Activated naive CD4-positive, alpha-beta T cell treated with anti-CD3 and anti-CD28 coated beads for 36 hours (primary cell): ENCODE measurements around the gene FLT1. TPM values are rescaled to one million over a fixed set of nuclear protein-coding genes. Genes with fewer than 3 reads are reported as not detected.
A peak's percentile ranks its signal among the peaks of the same experiment; 100 is the strongest.

Source experiments
- CTCF ChIA-PET: fragments of 350-600 bp; sonication (Branson Sonifier 250); formaldehyde crosslinking; loops from one replicate; lab custom pipeline; 2021; ENCODE audit warnings: antibody characterized with exemption; lab: Charles Lee
- DNase-seq: peaks from one replicate; pipeline ENCODE4 v3.0.0-alpha.2; 2020
- H3K27ac Mint-ChIP-seq: one replicate; pipeline ENCODE4 v1.8.0; 2021; ENCODE audit warnings: mild to moderate bottlenecking, mixed read lengths
- H3K27me3 Mint-ChIP-seq: one replicate; pipeline ENCODE4 v1.8.0; 2021; ENCODE audit warnings: low read depth, mixed read lengths
- H3K36me3 Mint-ChIP-seq: one replicate; pipeline ENCODE4 v1.8.0; 2021; ENCODE audit warnings: low read depth, mixed read lengths
- H3K4me1 Mint-ChIP-seq: one replicate; pipeline ENCODE4 v1.8.0; 2021; ENCODE audit warnings: low read depth, mixed read lengths
- H3K4me3 Mint-ChIP-seq: one replicate; pipeline ENCODE4 v1.8.0; 2021; ENCODE audit warnings: mild to moderate bottlenecking, moderate library complexity, mixed read lengths
- H3K9me3 Mint-ChIP-seq: one replicate; pipeline ENCODE4 v1.8.0; 2021; ENCODE audit warnings: mixed read lengths
- intact Hi-C: fragments of 100-400 bp; cut with micrococcal nuclease; formaldehyde crosslinking; loops from one replicate; pipeline ENCODE4 v1.15.1; 2023
- total RNA-seq, 2 experiments: library from RNA; stranded (reverse); gene quantifications; one replicate each; pipeline ENCODE4 v1.2.3, GENCODE V29; 2021

The FLT1 gene
- total RNA-seq, 2 experiments from 2014 or later: 21.8 to 21.9 TPM

DNA sequence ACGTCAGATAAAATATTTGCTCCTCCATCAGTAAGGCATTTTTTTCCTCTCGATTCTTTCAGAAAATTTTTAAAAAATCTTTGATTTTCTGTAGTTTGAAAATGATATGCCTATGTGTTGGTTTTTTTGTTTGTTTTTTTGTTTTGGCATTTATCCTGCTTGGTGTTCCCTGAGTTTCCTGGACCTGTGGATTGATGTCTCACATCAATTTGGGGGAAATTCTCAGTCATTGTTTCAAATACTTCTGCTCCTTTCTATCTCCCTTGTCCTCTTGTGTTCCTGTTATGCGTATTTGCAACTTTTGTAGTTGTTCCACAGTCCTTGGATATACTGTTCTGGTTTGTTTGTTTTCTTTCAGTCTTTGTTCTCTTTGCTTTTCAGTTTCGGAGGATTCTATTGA lies 18.8 kb upstream of the FLT1 start:
- H3K36me3 Mint-ChIP-seq: no peaks in the 10 kb centered on the region
- H3K4me3 Mint-ChIP-seq: no peak overlapping the region
- intact Hi-C loops: no loop called here
- CTCF ChIA-PET: no interaction called here
- no peak overlapping the region for H3K27ac Mint-ChIP-seq
- DNase-seq: no peak
- no peaks in the 10 kb centered on the region for H3K9me3 Mint-ChIP-seq
- no peaks in the 10 kb centered on the region for H3K4me1 Mint-ChIP-seq
- H3K27me3 Mint-ChIP-seq: peaks cover 10% of the 10 kb centered on the region

DNA sequence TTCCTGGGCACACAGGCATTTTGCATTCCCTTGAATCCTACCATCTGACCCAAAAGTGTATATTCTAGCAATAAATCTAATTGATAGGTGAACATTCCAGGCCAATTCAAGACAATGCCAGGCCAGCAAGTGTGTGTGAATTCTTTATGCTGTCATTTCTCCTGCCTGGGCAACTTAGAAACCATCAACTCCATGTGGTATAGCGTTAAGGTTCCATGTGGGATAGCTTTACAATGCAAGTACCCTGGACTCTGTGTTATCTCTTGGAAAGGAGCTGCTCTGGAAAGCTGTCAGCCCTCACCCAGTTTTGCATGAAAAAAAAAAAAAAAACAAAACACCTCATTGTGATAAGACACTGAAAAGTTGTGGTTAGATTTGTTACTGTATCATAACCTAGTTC lies 15.6 kb upstream of the FLT1 start:
- H3K36me3 Mint-ChIP-seq: no peaks in the 10 kb centered on the region
- H3K27ac Mint-ChIP-seq: no peak overlapping the region
- no peaks in the 10 kb centered on the region for H3K9me3 Mint-ChIP-seq
- DNase-seq: no peak
- H3K4me3 Mint-ChIP-seq: no peak overlapping the region
- peaks cover 5% of the 10 kb centered on the region for H3K4me1 Mint-ChIP-seq
- peaks cover 2% of the 10 kb centered on the region for H3K27me3 Mint-ChIP-seq
- intact Hi-C loops: no loop called here
- CTCF ChIA-PET: no interaction called here

DNA sequence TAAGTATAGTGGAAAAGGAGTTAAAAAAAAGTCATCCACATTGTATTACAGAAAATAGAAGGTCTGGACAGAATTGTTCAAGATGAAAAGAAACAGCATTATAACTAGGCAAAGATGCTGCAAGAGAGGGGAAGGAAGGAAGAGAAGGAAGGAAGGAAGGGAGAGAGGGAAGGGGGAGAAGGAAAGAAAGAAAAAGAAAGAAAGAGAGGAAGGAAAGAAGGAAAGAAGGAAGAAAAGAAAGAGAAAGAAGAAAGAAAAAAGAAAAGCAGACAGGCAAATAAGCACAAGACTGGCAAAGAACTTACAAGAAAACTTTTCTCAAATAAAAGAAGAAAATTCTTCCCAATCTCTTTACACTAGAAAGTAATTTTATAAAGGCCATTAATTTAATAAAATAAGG lies 15.1 kb upstream of the FLT1 start:
- intact Hi-C loops: no loop called here
- CTCF ChIA-PET: interaction anchor here (0.6 kb wide), 1 partner anchor 388 kb away, joined by 3 read pairs; no protein-coding TSS in a partner anchor
- H3K36me3 Mint-ChIP-seq: no peaks in the 10 kb centered on the region
- H3K27ac Mint-ChIP-seq: no peak overlapping the region
- H3K9me3 Mint-ChIP-seq: no peaks in the 10 kb centered on the region
- peaks cover 2% of the 10 kb centered on the region for H3K27me3 Mint-ChIP-seq
- H3K4me1 Mint-ChIP-seq: peaks cover 8% of the 10 kb centered on the region
- no peak for DNase-seq
- no peak overlapping the region for H3K4me3 Mint-ChIP-seq

DNA sequence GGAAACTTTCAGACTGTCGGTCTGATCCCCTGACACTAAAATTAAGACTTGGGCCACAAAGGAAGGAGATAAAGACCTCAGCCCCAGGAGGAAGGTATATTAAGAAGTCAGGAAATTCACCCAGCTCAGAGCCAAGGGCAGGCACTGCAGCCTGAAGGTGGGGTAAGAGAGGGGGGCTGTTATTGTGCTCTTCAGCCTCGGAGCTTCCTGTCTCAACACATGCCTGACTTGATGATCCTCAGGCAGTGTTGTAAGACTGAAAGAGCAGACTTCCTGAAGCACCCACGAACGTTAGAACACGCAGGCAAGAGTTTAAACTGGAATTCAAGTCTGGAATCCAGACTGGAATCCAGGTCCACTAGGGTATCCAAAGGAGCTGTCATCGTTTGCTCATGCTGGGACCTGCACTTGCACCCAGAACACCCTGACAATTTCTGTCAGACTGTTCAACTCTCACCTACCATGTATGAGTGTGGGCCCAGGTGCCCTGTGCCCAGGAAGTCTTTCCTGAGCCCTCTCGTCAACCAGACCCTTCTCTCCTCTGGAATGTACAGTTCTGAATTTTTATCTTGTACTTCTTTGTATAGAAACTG lies 10.7 kb upstream of the FLT1 start:
- CTCF ChIA-PET: interaction anchor here (0.6 to 2.1 kb wide), 3 partner anchors 14 to 131 kb away, joined by 3 to 5 read pairs (median 4); no protein-coding TSS in a partner anchor
- no peak overlapping the region for H3K4me3 Mint-ChIP-seq
- no peaks in the 10 kb centered on the region for H3K36me3 Mint-ChIP-seq
- intact Hi-C loops: no loop called here
- H3K9me3 Mint-ChIP-seq: no peaks in the 10 kb centered on the region
- no peak overlapping the region for H3K27ac Mint-ChIP-seq
- peaks cover 9% of the 10 kb centered on the region for H3K4me1 Mint-ChIP-seq
- H3K27me3 Mint-ChIP-seq: peaks cover 2% of the 10 kb centered on the region
- no peak for DNase-seq

DNA sequence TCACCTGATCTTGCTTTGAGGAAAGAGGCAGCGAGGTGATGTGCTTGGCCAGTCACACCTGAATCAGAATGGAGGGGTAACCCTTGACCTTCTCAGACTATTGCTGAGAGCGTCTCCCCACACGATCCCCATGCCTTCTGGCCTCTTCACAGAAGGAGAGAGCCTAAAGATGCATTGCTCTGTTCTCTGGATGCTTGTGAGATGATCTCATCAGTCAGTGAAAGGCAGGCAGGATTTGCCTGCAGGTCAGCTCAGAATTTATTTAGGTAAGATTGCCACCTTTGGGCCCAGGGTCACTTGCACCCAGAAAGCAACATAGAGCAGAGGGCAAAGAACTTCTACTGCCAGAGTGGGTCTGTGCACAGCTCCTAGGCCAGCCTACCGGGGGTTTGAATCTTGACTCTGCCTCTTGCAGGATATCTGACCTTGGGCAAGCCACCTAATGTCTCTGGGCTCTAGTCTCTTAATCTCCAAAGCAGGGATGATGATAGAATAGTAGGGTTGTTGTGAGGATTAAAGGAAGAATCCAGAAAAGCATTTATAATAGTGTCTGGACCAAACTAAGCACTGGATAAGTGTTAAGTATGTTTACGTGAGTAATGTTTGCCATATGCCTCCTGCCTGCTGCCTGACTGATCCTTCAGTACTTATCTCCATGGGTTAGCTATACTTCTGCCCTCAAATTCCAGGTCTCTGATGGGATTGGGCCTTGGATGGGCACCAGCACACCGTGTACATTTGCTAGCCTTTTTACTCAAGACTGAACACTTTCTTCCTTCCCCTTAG lies 8.4 kb upstream of the FLT1 start:
- intact Hi-C loops: no loop called here
- Mint-ChIP-seq H3K27ac (no peak overlapping the region), H3K36me3 (no peaks in the 10 kb centered on the region), H3K27me3 (peaks cover 4% of the 10 kb centered on the region), H3K4me3 (no peak overlapping the region), H3K9me3 (no peaks in the 10 kb centered on the region), H3K4me1 (peaks cover 9% of the 10 kb centered on the region)
- no peak for DNase-seq
- CTCF ChIA-PET: interaction anchor here (2.1 kb wide), 1 partner anchor 14 kb away, joined by 5 read pairs; no protein-coding TSS in a partner anchor

DNA sequence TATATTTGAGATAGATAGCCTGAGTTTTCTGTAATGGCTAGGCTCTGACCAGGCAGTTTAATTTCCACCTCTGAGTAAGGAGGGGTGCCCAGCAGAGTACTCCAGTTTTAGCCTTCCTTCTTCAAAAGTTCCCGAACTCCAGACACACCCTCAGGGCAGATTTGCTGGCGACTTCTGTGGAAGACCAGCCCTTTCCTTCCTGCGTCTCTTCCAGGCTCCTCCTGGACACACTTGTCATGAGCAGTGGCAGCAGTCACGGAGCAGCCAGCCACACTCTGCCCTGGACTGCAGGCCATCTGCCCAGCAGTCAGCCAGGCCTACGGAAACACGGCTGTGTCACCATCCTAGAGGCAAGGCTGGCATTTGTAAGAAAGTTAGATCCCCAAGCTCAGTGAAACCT lies 6.6 kb upstream of the FLT1 start:
- H3K9me3 Mint-ChIP-seq: no peaks in the 10 kb centered on the region
- no peak overlapping the region for H3K4me3 Mint-ChIP-seq
- H3K4me1 Mint-ChIP-seq: peaks cover 9% of the 10 kb centered on the region
- intact Hi-C loops: no loop called here
- DNase-seq: no peak
- peaks cover 13% of the 10 kb centered on the region for H3K27me3 Mint-ChIP-seq
- H3K27ac Mint-ChIP-seq: no peak overlapping the region
- CTCF ChIA-PET: no interaction called here
- H3K36me3 Mint-ChIP-seq: no peaks in the 10 kb centered on the region

DNA sequence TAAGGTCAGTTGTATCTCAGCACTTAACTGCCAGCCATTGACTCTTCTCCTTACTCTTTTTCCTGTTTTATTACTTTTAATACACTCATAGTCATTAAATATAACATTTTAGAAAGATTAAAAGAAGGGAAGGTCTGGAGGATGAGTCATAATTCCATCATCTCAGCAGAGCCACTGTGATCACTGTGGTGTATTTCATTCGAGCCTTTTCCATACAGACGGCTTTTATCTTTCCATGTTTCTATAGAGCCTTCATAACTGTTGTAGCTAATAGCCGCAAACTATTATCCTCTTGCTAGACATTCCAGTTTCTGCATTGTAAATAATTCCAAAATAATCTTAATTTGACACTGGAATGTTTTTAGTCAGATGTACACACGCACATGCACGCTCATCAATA lies 4.7 kb upstream of the FLT1 start:
- intact Hi-C loops: no loop called here
- DNase-seq: no peak
- Mint-ChIP-seq H3K36me3 (no peaks in the 10 kb centered on the region), H3K4me1 (peaks cover 6% of the 10 kb centered on the region), H3K27me3 (peaks cover 26% of the 10 kb centered on the region), H3K27ac (no peak overlapping the region), H3K9me3 (no peaks in the 10 kb centered on the region), H3K4me3 (no peak overlapping the region)
- CTCF ChIA-PET: interaction anchor here (0.6 kb wide), 1 partner anchor 95 kb away, joined by 3 read pairs; no protein-coding TSS in a partner anchor

DNA sequence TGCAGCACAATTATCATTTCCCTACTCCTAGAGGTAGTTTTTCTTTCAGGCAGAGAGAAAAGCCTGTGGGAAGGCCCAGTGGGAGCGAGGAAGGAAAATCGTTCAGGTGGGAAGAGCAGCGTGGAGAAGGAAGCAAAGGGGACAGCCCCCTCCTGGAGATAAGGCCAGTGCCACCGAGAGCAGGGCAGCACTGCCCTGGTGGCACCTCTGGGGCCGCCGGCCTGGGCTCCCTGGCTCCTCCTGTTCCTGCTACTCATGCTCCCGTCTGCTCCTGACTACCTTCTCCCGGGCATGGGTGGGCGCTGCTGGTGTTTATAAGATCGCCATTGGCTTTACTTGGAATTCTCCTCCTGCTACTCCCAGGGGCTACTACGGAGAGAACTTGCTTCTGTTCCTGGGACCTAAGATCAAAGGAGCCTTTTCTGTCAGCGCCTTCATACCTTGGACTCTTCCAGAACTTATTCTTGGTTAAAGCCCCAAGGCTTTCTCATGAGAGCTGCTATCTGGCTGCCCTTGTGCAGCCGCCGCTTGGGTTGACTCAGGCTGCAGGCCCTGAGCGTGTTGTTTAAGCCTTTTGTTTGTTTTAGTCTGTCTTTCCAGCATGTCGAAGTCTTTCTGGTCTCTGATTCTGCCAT lies 3.7 kb upstream of the FLT1 start:
- Mint-ChIP-seq H3K4me3 (no peak overlapping the region), H3K4me1 (peaks cover 6% of the 10 kb centered on the region), H3K27me3 (peaks cover 27% of the 10 kb centered on the region), H3K9me3 (no peaks in the 10 kb centered on the region), H3K27ac (no peak overlapping the region), H3K36me3 (no peaks in the 10 kb centered on the region)
- CTCF ChIA-PET: no interaction called here
- intact Hi-C loops: no loop called here
- DNase-seq: no peak

DNA sequence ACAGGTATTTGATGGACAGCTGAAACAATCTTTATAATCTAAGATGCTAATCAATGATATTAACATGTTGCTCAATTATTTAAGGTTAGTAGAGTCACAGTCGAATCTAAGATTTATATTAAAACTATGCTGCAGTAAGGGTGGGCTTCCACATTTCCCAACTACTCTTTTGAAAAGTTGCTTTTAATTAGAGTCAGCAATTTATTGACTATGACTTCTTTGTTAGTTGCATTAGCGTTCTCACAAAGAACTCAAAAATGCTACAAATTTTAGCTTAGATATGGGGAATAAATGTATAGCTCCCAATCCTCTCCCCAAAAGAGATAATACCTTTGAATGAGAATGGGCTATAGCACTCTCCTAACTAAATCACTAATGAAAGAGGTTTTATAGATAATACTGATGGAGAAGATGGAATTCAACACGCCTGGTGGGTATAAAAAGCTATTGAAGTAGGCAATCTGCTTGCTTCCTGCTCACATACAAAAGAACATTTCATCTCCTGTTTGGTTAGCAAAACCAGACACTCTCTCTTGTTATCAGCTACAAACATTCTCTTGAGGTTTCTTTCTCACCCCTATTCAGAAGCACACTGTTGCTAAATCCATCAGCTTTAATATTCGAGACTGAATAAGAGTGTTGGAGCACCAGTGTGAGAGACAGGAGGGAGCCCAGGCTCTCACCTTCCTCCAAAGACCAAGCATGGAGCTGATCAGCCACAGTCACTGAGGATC lies 2.4 kb upstream of the FLT1 start:
- H3K4me3 Mint-ChIP-seq: no peak overlapping the region
- intact Hi-C loops: no loop called here
- CTCF ChIA-PET: interaction anchor here (0.6 to 0.7 kb wide), 2 partner anchors 144 to 433 kb away, joined by 4 to 5 read pairs; no protein-coding TSS in a partner anchor

DNA sequence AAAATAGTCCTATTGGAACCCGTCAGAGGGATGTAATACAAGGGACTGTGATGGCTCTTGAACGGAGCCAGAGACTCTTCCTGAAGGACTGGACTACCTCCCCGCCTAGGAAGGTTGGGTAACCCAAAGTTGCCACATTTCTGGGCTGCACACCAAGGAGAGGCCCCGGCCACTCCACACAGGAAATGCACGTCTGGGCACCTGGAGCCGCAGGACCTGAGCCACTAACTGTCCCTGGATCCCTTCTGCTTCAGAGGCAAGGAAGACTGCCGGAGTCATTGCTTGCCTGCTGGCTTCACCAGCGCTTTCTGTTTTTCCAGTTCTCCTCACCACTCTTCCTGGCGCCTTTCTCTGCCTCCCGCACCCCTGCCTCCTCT lies 1.2 kb upstream of the FLT1 start:
- CTCF ChIA-PET: interaction anchor here (0.6 kb wide), 2 partner anchors 121 to 209 kb away, joined by 3 read pairs; no protein-coding TSS in a partner anchor
- no peak overlapping the region for H3K27ac Mint-ChIP-seq
- intact Hi-C loops: no loop called here
- H3K4me1 Mint-ChIP-seq: peaks cover 15% of the 10 kb centered on the region
- DNase-seq: no peak
- no peaks in the 10 kb centered on the region for H3K9me3 Mint-ChIP-seq
- peaks cover 3% of the 10 kb centered on the region for H3K36me3 Mint-ChIP-seq
- H3K27me3 Mint-ChIP-seq: peaks cover 28% of the 10 kb centered on the region
- H3K4me3 Mint-ChIP-seq: peak overlapping the region; percentile 64

More for the DNA sequence above, 2.4 kb upstream of the FLT1 start:
- no peak for DNase-seq
- Mint-ChIP-seq H3K4me1 (peaks cover 10% of the 10 kb centered on the region), H3K9me3 (no peaks in the 10 kb centered on the region), H3K27ac (no peak overlapping the region), H3K36me3 (peaks cover 2% of the 10 kb centered on the region), H3K27me3 (peaks cover 28% of the 10 kb centered on the region)

DNA sequence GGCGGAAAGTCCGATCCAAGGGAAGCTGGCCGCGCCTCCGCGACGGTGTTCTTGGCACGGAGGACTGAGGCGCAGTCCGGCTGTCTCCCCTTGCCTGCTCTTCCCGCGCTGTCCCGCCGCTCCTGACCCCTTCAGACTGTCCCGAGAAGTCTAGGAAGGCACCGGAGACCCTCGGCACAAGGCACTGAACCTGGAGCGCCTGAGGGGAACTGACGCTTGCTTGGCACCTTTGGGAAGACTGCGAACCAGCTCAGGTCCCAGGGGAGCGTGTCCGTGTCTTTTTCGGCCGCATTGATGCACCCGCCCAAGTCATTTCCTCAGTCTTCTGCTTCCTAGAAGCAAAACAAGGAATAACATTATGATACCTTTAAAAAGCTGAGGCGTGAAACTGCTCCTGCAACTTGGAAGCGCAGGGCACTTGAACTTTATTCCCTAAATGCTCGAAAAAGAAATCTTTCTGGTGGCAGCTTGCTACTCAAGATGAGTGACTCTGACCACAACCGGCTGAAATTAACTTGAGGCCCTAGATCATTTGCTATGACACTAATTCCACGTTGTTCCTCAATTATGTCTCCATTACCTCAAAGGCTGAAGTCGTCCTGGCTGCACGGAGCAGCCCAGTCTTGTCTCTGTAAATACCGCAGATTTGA lies 735 bp upstream of the FLT1 start:
- DNase-seq: no peak
- CTCF ChIA-PET: interaction anchor here (0.6 kb wide), 2 partner anchors 121 to 209 kb away, joined by 3 read pairs; no protein-coding TSS in a partner anchor
- H3K27ac Mint-ChIP-seq: no peak overlapping the region
- intact Hi-C loops: no loop called here
- peaks cover 18% of the 10 kb centered on the region for H3K4me1 Mint-ChIP-seq
- H3K36me3 Mint-ChIP-seq: peaks cover 6% of the 10 kb centered on the region
- peak overlapping the region; percentile 64 for H3K4me3 Mint-ChIP-seq
- no peaks in the 10 kb centered on the region for H3K9me3 Mint-ChIP-seq
- peaks cover 31% of the 10 kb centered on the region for H3K27me3 Mint-ChIP-seq

DNA sequence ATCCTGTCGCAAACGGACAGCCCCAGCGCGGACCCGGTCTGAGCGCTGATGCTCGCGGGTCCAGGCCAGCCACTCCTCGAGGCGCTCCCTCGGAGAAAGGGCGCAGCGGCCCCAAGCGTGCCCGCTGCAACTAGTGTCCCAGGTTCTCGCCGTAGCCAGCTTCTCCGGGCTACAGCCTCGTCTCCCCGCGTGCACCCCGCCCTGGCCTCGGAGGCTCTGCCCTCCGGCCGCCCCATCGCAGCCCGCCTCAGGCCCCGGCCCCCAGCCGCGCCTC lies 487 bp downstream of the FLT1 start:
- Mint-ChIP-seq H3K27ac (peak overlapping the region; percentile 77), H3K4me1 (peaks cover 27% of the 10 kb centered on the region), H3K9me3 (no peaks in the 10 kb centered on the region), H3K27me3 (peaks cover 34% of the 10 kb centered on the region), H3K4me3 (peak overlapping the region; percentile 77), H3K36me3 (peaks cover 8% of the 10 kb centered on the region)
- intact Hi-C loops: loop anchor here (5.0 kb wide), 1 partner anchor 172 kb away; no protein-coding TSS in a partner anchor
- DNase-seq: peak; percentile 12
- CTCF ChIA-PET: no interaction called here
